Measurements from ENCODE around the gene MACROD1.
"Not testable (repeated sequence)": the region's sequence is repeated elsewhere in the genome, so short reads cannot be mapped to it uniquely, and the experiment has no call there.

MACROD1 gene

DNA sequence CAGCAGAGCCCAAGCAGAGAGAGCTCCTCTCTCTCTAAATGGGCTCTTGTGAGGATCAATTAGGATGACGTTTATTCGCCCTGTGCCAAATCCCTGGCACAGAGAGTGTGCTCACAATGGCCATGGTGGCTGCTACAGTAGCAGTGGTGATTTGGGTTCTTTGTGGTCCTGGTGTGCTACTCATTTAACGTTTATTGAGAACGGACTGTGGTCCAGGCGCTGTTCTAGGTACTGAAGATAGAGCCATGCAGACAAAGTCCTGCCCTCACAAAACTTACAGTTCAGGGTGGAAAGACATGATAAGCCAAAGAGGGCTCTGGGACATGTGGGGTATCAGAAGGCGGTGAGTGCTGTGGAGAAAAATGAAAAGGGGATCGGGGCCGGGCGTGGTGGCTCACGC, 174.4 kb downstream of the MACROD1 start:
- no peak for DNase-seq

DNA sequence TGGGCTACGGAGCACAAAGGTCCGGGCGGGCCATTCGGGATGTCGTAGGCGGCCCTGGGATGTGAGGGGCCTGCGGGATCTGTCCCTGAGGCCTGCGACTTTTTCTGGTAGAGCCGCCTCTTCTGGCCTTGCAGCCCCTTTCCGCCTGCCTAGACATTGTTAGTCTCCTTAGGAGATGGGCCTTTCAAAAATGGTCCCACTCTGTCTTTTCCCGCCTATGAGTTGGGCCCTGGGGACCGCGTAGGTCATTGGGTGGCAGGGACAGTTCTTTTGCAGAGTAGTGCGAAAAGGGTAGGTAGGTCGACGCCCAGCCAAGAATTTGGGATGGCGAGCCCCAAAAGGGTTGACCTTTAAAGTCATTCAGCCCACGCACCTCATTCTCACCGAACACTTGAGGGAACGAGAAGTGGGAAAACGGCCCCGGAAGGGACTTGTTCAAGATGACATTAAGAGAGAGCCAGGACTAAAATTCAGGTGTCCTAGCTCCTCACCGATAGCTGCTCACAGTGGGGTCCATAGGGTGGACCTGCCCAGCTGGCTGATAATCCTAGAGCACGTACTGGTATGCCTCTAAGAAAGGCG, 178.9 kb downstream of the MACROD1 start:
- DNase-seq, result peak; percentile 20

DNA sequence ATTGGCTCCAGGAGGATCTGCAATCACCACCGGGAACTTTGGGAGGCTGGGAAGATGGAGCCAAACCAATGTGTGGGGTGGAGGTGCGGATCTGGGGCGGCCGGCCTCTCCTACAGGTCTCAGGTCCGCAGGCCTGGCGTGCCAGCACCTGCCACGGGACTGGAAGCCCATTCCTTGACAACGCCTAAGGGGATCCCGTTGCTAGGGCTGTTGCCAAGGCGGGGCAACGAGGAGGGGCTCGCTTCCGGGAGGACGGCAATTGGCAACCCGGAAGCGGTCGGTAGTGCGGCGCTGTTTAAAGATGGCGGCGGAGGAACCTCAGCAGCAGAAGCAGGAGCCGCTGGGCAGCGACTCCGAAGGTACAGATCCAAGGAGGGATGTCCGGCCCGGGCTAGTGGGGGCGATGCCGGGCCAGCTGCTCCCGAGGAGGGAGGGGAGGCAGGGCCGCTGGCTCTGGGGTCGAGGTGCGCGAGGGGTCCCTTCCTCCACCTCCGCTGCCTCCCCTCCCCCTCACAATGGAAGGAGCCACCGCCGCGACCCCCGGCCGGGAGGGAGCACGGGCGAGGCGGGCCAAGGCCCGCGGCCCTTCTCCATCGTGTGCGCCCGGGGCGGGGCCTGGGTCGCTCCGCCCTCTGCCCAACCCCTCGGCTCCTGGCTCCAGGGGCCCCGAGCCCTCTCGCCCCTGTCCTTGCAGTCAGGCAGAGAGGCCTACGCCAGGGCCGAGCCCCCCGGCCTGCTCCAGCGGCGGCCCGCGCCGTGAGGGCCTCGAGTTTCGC, 179.6 kb downstream of the MACROD1 start, which contains the start of gene OTUB1:
OTUB1 (plus strand) TSS at position 283 of the 776 bp plus-strand sequence; CDS start at position 302, 19 bp downstream.
- peak; percentile 95 for DNase-seq

DNA sequence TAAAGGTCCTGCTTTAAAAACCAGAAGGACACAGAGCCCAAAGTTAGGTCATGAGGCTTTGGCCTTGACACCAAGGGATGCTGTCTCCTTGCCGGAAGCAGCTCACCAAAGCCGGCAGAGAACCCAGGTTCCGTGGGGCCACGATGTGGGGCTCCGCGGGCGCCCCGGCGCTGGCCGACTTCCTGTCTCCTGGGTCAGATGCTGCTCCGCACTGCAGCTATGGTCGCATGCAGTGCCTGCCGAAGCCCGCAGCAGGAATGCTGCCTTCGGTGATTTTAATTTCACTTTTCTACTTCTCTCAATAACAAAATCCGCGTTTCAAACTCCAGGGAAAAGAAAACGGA, 180.1 kb downstream of the MACROD1 start:
- DNase-seq, result peak; percentile 85

DNA sequence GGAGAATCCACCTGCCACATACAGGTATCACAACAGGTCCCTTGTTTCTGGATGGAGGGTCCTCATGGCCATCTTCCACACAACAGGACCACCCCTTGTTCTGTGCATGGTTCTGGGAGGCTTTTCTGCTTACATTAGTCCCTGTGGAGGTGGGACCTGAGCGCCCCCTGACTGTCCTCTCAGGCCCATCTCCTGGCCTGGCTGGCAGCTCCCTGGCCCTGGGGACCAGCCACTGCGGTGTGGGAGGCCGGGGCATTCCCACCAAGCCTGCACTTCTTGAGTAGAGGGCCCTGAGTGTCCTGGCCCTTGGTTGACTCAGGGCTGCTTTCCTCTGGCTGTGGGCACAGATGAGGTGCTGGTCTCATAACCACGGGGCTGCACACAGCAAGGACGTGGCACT, 186.5 kb downstream of the MACROD1 start:
- DNase-seq, result no peak

DNA sequence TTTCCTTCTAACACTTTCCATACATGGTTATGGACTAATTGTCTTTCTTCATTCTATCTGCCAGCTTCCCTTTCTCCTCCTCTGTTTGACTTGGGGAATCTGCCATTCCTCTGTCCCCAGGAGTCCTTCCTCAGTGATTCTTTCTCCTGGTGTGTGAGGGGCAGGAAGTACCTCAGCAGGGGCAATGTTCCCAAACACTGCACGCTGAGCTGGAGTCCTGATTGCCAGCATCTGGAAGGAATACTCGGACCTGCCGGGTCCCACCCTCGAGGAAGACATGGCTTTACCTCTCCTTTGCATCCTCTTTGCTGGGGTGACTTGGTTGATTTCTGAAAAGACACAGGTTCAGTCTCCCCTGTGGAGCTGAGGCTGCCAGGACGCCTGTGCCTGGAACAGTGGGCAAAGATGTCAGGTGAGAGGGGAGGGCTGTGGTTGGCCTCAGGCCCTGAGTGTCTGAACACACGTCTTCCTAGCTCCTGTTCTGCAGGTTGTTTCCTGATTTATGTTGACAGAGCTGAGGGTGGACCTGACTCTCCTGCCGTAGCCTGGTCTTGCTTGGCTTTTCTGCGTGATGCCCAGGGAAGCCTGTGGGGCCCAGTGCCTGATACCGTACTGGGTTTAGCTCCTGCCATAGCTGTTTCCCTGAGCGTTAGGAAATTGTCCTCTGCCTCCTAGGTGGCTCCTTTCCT, 187.2 kb downstream of the MACROD1 start:
- no peak for DNase-seq

DNA sequence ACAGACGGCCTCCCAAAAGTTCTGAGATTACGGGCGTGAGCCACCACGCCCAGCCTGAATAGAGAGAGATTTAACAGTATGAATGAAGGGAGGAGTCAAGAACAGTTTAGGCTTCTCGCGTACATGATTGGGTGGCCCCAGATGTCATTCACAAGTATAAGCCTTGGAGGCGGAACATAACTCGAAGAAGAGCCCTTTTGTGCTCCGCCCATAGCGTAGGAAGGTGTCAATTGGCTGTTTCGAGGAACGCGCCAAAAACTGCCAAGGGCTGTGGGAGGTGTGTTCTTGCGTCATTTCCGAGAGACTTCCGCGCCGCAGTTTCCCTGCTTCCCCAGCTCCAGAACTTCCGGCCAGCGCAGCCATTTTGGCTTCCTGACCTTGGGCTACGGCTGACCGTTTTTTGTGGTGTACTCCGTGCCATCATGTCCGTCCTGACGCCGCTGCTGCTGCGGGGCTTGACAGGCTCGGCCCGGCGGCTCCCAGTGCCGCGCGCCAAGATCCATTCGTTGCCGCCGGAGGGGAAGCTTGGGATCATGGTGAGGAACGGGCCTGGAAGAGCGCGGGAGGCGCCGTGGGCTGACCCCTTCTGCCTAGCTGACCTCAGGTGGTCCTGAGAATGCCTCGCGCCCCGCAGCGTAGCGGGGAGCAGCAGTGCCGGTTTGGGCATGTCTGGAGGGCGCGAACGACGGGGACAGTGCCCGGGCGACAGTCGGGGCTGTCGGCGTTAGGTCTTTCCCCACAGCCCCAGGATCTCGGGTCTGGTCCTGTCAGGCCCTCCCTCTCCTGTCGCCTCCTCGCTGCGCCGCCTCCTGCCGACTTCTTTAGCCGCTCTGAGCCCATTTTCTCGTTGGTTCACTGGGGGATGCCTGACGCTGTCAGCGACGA, 191.4 kb downstream of the MACROD1 start, which contains the start of gene COX8A:
COX8A (plus strand) TSS at position 362 of the 885 bp plus-strand sequence; CDS start at position 423, 61 bp downstream.
- DNase-seq, result peak; percentile 100

DNA sequence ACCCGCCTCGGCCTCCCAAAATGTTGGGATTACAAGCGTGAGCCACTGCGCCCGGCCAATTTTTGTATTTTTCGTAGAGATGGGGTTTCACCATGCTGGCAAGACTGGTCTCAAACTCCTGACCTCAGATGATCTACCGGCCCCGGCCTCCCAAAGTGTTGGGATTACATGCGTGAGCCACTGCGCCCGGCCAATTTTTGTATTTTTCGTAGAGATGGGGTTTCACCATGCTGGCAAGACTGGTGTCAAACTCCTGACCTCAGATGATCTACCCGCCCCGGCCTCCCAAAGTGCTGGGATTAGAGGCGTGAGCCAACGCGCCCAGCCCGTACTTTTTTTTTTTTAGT, 192.0 kb downstream of the MACROD1 start:
- DNase-seq, result not testable (repeated sequence)

DNA sequence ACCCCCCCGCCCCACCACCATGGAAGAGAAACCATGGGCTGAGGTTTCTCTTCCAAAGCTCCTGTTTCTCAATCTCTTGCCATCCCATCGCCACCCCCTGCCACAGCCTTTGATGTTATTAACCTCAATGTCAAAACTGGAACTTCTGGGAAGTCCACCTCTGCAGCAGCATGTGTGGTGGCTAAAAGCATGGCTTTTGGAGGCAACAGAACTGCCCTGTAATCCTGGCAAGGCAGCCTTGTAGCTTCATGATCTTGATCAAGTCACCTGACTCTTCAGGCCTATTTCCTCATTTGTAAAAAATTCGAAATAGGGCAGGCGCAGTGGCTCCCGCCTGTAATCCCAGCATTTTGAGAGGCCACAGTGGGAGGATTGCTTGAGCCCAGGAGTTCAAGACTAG, 195.0 kb downstream of the MACROD1 start:
- no peak for DNase-seq

DNA sequence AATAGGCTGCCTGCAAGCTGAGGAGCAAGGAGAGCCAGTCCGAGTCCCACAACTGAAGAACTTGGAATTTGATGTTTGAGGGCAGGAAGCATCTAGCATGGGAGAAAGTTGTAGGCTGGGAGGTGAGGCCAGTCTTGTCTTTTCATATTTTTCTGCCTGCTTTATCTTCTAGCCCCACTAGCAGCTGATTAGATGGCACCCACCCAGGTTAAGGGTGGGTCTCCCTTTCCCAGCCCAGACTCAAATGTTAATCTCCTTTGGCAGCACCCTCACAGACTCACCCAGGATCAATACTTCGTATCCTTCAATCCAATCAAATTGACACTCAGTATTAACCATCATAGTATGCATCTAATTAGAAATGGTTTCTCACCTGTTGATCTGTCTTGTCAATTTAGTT, 196.5 kb downstream of the MACROD1 start:
- no peak for DNase-seq

DNA sequence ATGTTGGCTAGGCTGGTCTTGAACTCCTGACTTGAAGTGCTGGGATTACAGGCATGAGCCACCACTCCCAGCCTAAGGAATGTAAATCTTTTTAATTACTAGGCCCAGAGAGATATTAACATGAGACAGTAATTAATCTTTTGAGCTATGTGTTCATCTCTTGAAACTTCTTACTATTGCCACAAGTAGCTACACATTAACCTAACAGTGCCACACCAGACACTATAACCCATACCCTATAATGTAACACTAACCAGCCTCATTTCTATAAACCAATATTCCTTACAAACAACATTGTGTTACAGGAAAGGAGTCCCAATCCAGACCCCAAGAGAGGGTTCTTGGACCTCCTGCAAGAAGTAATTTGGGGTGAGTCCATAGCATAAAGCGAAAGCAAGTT, 199.5 kb downstream of the MACROD1 start:
- DNase-seq, result no peak

DNA sequence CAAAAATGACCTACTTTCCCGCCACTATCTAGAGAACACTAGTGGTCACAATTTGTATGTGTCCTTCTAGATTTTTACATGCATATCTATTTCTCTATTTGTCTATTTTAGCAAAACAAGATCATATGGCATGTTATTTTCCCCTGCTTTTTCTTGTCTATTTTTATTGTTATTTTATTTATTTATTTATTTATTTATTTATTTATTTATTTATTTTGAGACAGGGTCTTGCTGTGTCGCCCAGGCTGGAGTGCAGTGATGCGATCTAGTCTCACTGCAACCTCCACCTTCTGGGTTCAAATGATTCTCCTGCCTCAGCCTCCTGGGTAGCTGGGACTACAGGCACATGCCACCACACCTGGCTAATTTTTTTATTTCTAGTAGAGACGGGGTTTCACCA, 202.0 kb downstream of the MACROD1 start:
- DNase-seq, result not testable (repeated sequence)

DNA sequence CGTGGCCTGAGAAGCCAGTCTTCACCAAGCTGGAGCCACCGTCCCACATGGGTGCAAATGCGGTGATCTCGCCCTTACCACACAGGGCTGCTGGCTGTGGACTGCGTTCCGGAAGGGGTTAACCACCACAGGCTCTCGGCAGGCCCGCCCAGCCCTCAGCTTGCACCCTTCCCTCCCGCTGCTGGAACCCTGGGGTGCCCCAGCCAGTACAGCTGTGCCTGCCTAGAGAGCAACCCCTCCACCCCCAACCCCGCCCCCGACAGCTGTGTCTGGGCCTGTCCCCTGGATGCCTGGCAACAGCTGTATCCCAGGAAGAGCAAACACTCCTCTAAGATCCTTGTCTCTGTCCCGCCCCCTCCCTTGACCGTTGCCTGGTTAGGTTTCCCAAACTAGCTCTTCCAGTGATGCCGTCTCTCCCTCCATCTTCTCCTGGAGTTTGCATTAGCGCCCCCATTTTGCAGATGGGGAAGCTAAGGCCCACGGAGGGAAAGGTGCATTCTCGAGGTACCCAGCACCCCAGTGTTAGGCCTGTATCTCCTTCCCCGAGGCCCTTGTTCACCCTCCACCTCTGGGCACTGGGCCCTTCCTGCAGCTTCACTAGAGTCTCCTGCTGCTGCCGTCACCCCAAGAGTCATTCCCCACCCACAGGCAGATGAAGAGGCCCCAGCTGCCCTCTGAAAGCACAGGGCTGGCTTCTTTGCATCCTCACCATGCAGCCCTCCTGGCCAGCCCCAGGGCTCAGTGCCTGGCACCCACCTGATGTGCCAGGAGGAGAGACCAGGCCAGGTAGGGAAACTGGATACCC, 204.1 kb downstream of the MACROD1 start:
- DNase-seq, result no peak

DNA sequence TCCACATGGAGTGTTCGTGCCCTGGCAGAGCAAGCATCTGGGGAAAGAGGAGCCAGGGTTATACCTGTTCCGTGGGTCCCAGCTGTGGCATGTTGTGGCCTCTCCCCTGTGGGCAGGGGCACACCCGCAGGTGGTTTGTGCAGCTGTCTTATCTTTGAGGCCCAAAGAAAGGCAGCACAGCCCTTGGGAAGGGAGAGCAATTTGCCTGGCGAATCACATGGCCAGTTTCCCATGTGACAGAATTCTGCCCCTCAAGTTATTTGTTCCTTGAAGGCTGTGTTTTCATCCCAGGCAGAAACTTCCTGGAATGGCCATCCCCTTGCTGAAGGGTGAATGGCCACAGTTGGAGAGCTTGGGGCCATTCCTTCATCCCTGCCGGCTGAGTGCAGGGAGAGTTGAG, 207.9 kb downstream of the MACROD1 start:
- DNase-seq, result no peak

DNA sequence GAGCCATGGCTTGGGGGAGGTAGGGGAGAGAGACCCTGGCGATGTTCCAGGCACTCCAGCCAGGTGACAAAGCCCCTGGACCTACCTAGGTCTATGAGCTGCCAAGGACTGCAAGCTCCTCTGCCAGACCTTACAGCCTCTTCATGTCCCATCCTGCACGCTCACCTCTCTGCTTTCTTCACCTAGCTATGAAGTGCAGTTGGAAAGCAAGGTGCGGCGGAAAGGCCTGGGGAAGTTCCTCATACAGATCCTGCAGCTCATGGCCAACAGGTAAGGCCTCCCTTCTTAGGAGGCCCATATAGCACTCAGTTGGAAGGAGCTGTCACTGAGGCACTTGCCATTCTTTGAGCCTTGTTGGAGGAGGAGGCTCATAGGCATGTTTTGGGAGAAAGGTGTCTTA, 213.3 kb downstream of the MACROD1 start:
- no peak for DNase-seq

DNA sequence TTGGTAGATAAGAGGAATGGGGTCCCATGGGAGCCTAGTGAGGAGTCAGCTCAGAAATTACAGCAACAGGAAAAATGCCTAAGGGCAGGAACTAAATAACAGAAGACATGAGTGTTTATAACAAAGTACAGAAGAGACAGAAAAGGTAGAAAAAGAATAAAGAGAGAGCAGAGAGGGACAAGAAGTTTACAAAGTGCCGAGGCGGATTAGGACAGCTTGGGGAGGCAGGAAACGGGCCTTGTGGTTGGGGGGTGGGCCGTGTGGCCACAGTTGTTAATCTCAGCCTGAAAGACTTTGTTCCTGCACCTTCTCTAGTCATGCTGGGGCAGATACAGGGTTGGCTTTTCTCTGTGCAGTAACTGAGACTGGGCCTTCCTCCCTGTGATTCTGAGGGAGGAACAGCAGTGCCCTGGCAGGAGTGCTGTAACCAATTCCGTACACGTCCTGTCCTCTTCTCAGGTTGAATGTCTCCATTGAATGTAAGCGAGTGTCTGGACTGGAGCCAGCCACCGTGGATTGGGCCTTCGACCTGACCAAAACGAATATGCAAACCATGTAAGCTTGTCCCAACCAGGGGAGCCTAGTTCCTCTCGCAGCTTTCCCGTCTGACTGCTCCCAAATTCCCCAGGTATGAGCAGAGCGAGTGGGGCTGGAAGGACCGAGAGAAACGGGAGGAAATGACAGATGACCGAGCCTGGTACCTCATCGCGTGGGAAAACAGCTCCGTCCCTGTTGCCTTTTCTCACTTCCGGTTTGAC, 214.0 kb downstream of the MACROD1 start:
- no peak for DNase-seq

Data from RPMI8226 (cell line).